WTC11 (cell line): Measurements from ENCODE around the gene IRF1. TPM values are rescaled to one million over a fixed set of nuclear protein-coding genes. Genes with fewer than 3 reads are reported as not detected.

Source experiments
- ATAC-seq: fragments of 200-7000 bp; cut with Tn5 transposase; 2 replicates; pipeline ENCODE4 v1.10.0; 2021; ENCODE audit warnings: mild to moderate bottlenecking, moderate library complexity
- CTCF ChIA-PET: fragments of 300-600 bp; sonication (Branson Sonifier 250); formaldehyde crosslinking; loops from one replicate; lab custom pipeline; 2021; ENCODE audit warnings: antibody characterized with exemption; lab: Charles Lee
- POLR2A ChIA-PET: fragments of 350-600 bp; sonication (Branson Sonifier 250); formaldehyde crosslinking; loops from one replicate; lab custom pipeline; 2021; ENCODE audit warnings: antibody characterized with exemption; lab: Charles Lee
- DNase-seq: peaks from one replicate; pipeline ENCODE4 v3.0.0; 2021; ENCODE audit warnings: low spot score
- H3K27ac Mint-ChIP-seq: 2 replicates; pipeline ENCODE4 v1.8.0; 2021; ENCODE audit warnings: mixed read lengths
- H3K27me3 Mint-ChIP-seq: 2 replicates; pipeline ENCODE4 v1.8.0; 2021; ENCODE audit warnings: low read depth, mild to moderate bottlenecking, moderate library complexity, mixed read lengths
- H3K36me3 Mint-ChIP-seq: 2 replicates; pipeline ENCODE4 v1.8.0; 2021; ENCODE audit warnings: mixed read lengths
- H3K4me1 Mint-ChIP-seq: 2 replicates; pipeline ENCODE4 v1.8.0; 2022; ENCODE audit warnings: mixed read lengths
- H3K4me3 Mint-ChIP-seq: 2 replicates; pipeline ENCODE4 v1.8.0; 2021; ENCODE audit warnings: mild to moderate bottlenecking, moderate library complexity, mixed read lengths
- H3K9me3 Mint-ChIP-seq: 2 replicates; pipeline ENCODE4 v1.8.0; 2021; ENCODE audit warnings: mixed read lengths
- CDX4 ChIP-seq: fragments of 250-450 bp; sonication (Bioruptor Pico); IDR thresholded peaks from 2 replicates; pipeline ENCODE4 v1.9.0; 2021; ENCODE audit warnings: moderate library complexity, mild to moderate bottlenecking, inconsistent platforms, borderline replicate concordance
- CREM ChIP-seq: sonication (generic); formaldehyde crosslinking; IDR thresholded peaks from 2 replicates; pipeline ENCODE4 v1.8.1; 2022; ENCODE audit warnings: mild to moderate bottlenecking, missing genetic modification reagents, moderate library complexity
- EMX1 ChIP-seq: fragments of 250-450 bp; sonication (Bioruptor Pico); IDR thresholded peaks from 2 replicates; pipeline ENCODE4 v1.8.0; 2021; ENCODE audit warnings: mild to moderate bottlenecking
- ERG ChIP-seq: fragments of 250-450 bp; sonication (Bioruptor Pico); IDR thresholded peaks from 2 replicates; pipeline ENCODE4 v1.8.0; 2021; ENCODE audit warnings: mild to moderate bottlenecking
- ETV6 ChIP-seq: sonication (generic); formaldehyde crosslinking; IDR thresholded peaks from 2 replicates; pipeline ENCODE4 v1.8.1; 2022; ENCODE audit warnings: mild to moderate bottlenecking, missing genetic modification reagents
- FOXP1 ChIP-seq: sonication (generic); formaldehyde crosslinking; IDR thresholded peaks from 2 replicates; pipeline ENCODE4 v1.8.0; 2022; ENCODE audit warnings: missing genetic modification reagents, mild to moderate bottlenecking, moderate library complexity, borderline replicate concordance
- GABPB1 ChIP-seq: sonication (generic); formaldehyde crosslinking; IDR thresholded peaks from 2 replicates; pipeline ENCODE4 v1.8.1; 2023; ENCODE audit warnings: mild to moderate bottlenecking, missing genetic modification reagents
- IRF1 ChIP-seq: sonication (generic); formaldehyde crosslinking; IDR thresholded peaks from 2 replicates; pipeline ENCODE4 v1.8.0; 2023; ENCODE audit warnings: missing genetic modification reagents
- IRF2 ChIP-seq: sonication (generic); formaldehyde crosslinking; IDR thresholded peaks from 2 replicates; pipeline ENCODE4 v1.8.0; 2022; ENCODE audit warnings: low read depth, missing genetic modification reagents, borderline replicate concordance
- KAT7 ChIP-seq: sonication (generic); formaldehyde crosslinking; IDR thresholded peaks from 2 replicates; pipeline ENCODE4 v1.8.1; 2023; ENCODE audit warnings: missing genetic modification reagents, mild to moderate bottlenecking, borderline replicate concordance
- MAX ChIP-seq: sonication (generic); formaldehyde crosslinking; IDR thresholded peaks from 2 replicates; pipeline ENCODE4 v1.8.0; 2022; ENCODE audit warnings: mild to moderate bottlenecking, missing genetic modification reagents
- NFE2L1 ChIP-seq: sonication (generic); formaldehyde crosslinking; IDR thresholded peaks from 2 replicates; pipeline ENCODE4 v1.8.1; 2023; ENCODE audit warnings: missing genetic modification reagents
- NFYB ChIP-seq: sonication (generic); formaldehyde crosslinking; conservative IDR thresholded peaks from 2 replicates; pipeline ENCODE4 v1.8.0; 2022; ENCODE audit warnings: low read depth, missing genetic modification reagents
- NR3C1 ChIP-seq: sonication (generic); formaldehyde crosslinking; conservative IDR thresholded peaks from 2 replicates; pipeline ENCODE4 v1.8.1; 2023; ENCODE audit warnings: low read depth, mild to moderate bottlenecking, missing genetic modification reagents
- PREB ChIP-seq: sonication (generic); formaldehyde crosslinking; IDR thresholded peaks from 2 replicates; pipeline ENCODE4 v1.8.1; 2022; ENCODE audit warnings: mild to moderate bottlenecking, missing genetic modification reagents, moderate library complexity, borderline replicate concordance
- RELA ChIP-seq: sonication (generic); formaldehyde crosslinking; IDR thresholded peaks from 2 replicates; pipeline ENCODE4 v1.8.1; 2022; ENCODE audit warnings: missing genetic modification reagents, mild to moderate bottlenecking, borderline replicate concordance
- SMAD4 ChIP-seq: sonication (generic); formaldehyde crosslinking; IDR thresholded peaks from 2 replicates; pipeline ENCODE4 v1.8.0; 2022; ENCODE audit warnings: mild to moderate bottlenecking, missing genetic modification reagents
- TP53 ChIP-seq: sonication (generic); formaldehyde crosslinking; IDR thresholded peaks from 2 replicates; pipeline ENCODE4 v1.8.1; 2023; ENCODE audit warnings: mild to moderate bottlenecking, missing genetic modification reagents
- ZMAT4 ChIP-seq: fragments of 250-450 bp; sonication (Bioruptor Pico); IDR thresholded peaks from 2 replicates; pipeline ENCODE4 v1.9.0; 2021; ENCODE audit warnings: mild to moderate bottlenecking
- ZNF317 ChIP-seq: sonication (generic); formaldehyde crosslinking; IDR thresholded peaks from 2 replicates; pipeline ENCODE4 v1.8.1; 2023; ENCODE audit warnings: low read depth, mild to moderate bottlenecking, moderate library complexity, missing genetic modification reagents, borderline replicate concordance
- ZNF416 ChIP-seq: fragments of 250-450 bp; sonication (Bioruptor Pico); IDR thresholded peaks from 2 replicates; pipeline ENCODE4 v1.9.0; 2021; ENCODE audit warnings: mild to moderate bottlenecking, inconsistent platforms
- ZNF425 ChIP-seq: fragments of 250-450 bp; sonication (Bioruptor Pico); conservative IDR thresholded peaks from 2 replicates; pipeline ENCODE4 v1.9.0; 2021; ENCODE audit warnings: mild to moderate bottlenecking
- ZSCAN18 ChIP-seq: fragments of 250-450 bp; sonication (Bioruptor Pico); IDR thresholded peaks from 2 replicates; pipeline ENCODE4 v2.1.2; 2022; ENCODE audit warnings: mild to moderate bottlenecking, moderate library complexity
- total RNA-seq: library from RNA; stranded (reverse); gene quantifications from 3 replicates; pipeline ENCODE4 v1.2.3, GENCODE V29; 2021

IRF1 gene
- total RNA-seq, 1 experiment from 2014 or later: 8.8 TPM

GRCh38 chr5:132435447-132435846 is 55.1 kb downstream of the IRF1 start:
- H3K9me3 Mint-ChIP-seq: no peaks in the 10 kb centered on the region
- ATAC-seq: no peak
- H3K27me3 Mint-ChIP-seq: no peaks in the 10 kb centered on the region
- no peak for DNase-seq
- CTCF ChIA-PET: interaction anchor here (1.9 kb wide), 1 partner anchor 8 kb away, joined by 4 read pairs; no protein-coding TSS in a partner anchor
- H3K36me3 Mint-ChIP-seq: no peaks in the 10 kb centered on the region
- POLR2A ChIA-PET: no interaction called here
- TF ChIP-seq RELA (CRISPR knock-in tag): no peak
- TF ChIP-seq CDX4 (CRISPR knock-in tag): no peak
- no peak for TF ChIP-seq NFYB (CRISPR knock-in tag)
- no peak for TF ChIP-seq ZMAT4 (CRISPR knock-in tag)
- no peak for TF ChIP-seq ZSCAN18 (CRISPR knock-in tag)
- no peak for TF ChIP-seq ZNF416 (CRISPR knock-in tag)
- TF ChIP-seq IRF1 (CRISPR knock-in tag): no peak
- TF ChIP-seq IRF2 (CRISPR knock-in tag): no peak
- TF ChIP-seq NFE2L1 (CRISPR knock-in tag): no peak
- TF ChIP-seq ZNF317 (CRISPR knock-in tag): no peak
- TF ChIP-seq, all 79 proteins: peak for 0
- peaks cover 21% of the 10 kb centered on the region for H3K4me1 Mint-ChIP-seq
- H3K27ac Mint-ChIP-seq: no peak overlapping the region
- no peak overlapping the region for H3K4me3 Mint-ChIP-seq

GRCh38 chr5:132434416-132435286 is 55.9 kb downstream of the IRF1 start:
- POLR2A ChIA-PET: no interaction called here
- Mint-ChIP-seq H3K9me3 (no peaks in the 10 kb centered on the region), H3K27ac (no peak overlapping the region), H3K36me3 (no peaks in the 10 kb centered on the region), H3K4me1 (peaks cover 21% of the 10 kb centered on the region), H3K4me3 (no peak overlapping the region), H3K27me3 (no peaks in the 10 kb centered on the region)
- ATAC-seq (no peak), DNase-seq (no peak)
- CTCF ChIA-PET: no interaction called here
- TF ChIP-seq ERG (no peak), ZNF425 (CRISPR knock-in tag) (no peak), IRF2 (CRISPR knock-in tag) (no peak), NR3C1 (CRISPR knock-in tag) (no peak), CREM (CRISPR knock-in tag) (no peak), GABPB1 (CRISPR knock-in tag) (no peak), ETV6 (CRISPR knock-in tag) (no peak), SMAD4 (no peak), KAT7 (CRISPR knock-in tag) (no peak), ZMAT4 (CRISPR knock-in tag) (no peak), FOXP1 (no peak), CDX4 (CRISPR knock-in tag) (no peak), EMX1 (no peak), PREB (CRISPR knock-in tag) (no peak), TP53 (CRISPR knock-in tag) (no peak), MAX (no peak)
